SK-N-SH (cell line): ENCODE results near the gene GSG1. TPM values are rescaled to one million over a fixed set of nuclear protein-coding genes. Genes with fewer than 3 reads are reported as not detected.

ENCODE experiments used
- CTCF ChIA-PET: fragments of 300-600, 350-600 bp; formaldehyde crosslinking; extraction: SDS; loops from one replicate; lab custom pipeline; 2021; lab: Yijun Ruan, JAX
- POLR2A ChIA-PET: fragments of 350-600 bp; sonication (Branson Sonifier 250); formaldehyde crosslinking; extraction: SDS; loops from one replicate; lab custom pipeline; 2020; ENCODE audit warnings: antibody characterized with exemption, inconsistent platforms; lab: Yijun Ruan, JAX
- DNase-seq: peaks from one replicate; pipeline ENCODE4 v3.0.0; 2012
- H2AFZ ChIP-seq: fragments of 200-600 bp; sonication (generic); 2 replicates; pipeline ENCODE4 v1.8.1; 2016; ENCODE audit warnings: antibody characterized with exemption, mild to moderate bottlenecking, low read depth
- H3F3A ChIP-seq: fragments of 200-600 bp; sonication (generic); replicated peaks from 2 replicates; pipeline ENCODE3; 2016; ENCODE audit warnings: antibody characterized with exemption, mild to moderate bottlenecking; ENCODE audit not compliant: insufficient read depth
- H3K27ac ChIP-seq, 2 experiments: fragments of 200-500 bp in 1 of 2; fragments of 200-600 bp in 1 of 2; sonication (Bioruptor generic) in 1 of 2; sonication (generic), shearing (Covaris generic) in 1 of 2; 2 replicates each; pipeline versions ENCODE4 v1.5.1 to v1.6.1; 2014 to 2016; ENCODE audit warnings: low read depth in 2 of 2, inconsistent platforms in 1 of 2, low read length in 1 of 2, mild to moderate bottlenecking in 1 of 2, mixed read lengths in 1 of 2
- H3K27me3 ChIP-seq: fragments of 200-600 bp; sonication (generic), shearing (Covaris generic); 2 replicates; pipeline ENCODE4 v1.6.1; 2016; ENCODE audit warnings: mixed run types; ENCODE audit not compliant: insufficient read depth
- H3K36me3 ChIP-seq, 2 experiments: fragments of 200-500 bp in 1 of 2; fragments of 200-600 bp in 1 of 2; sonication (Bioruptor generic) in 1 of 2; sonication (generic) in 1 of 2; replicated peaks in 1 of 2; 2 replicates each; pipeline versions ENCODE3 to v1.5.1; 2014 to 2016; ENCODE audit warnings: low read length in 1 of 2, mild to moderate bottlenecking in 1 of 2; ENCODE audit not compliant: insufficient read depth in 2 of 2, control insufficient read depth in 1 of 2
- H3K4me1 ChIP-seq, 2 experiments: fragments of 200-500 bp in 1 of 2; fragments of 200-600 bp in 1 of 2; sonication (Bioruptor generic) in 1 of 2; sonication (generic), shearing (Covaris generic) in 1 of 2; 2 replicates each; pipeline versions ENCODE4 v1.5.1 to v1.6.1; 2014 to 2016; ENCODE audit warnings: low read depth in 1 of 2, low read length in 1 of 2, mixed run types in 1 of 2; ENCODE audit not compliant: insufficient read depth in 2 of 2, control insufficient read depth in 1 of 2
- H3K4me2 ChIP-seq: fragments of 200-600 bp; sonication (generic), shearing (Covaris generic); 2 replicates; pipeline ENCODE4 v1.6.1; 2017; ENCODE audit warnings: mixed run types
- H3K4me3 ChIP-seq, 2 experiments: fragments of 200-500 bp in 1 of 2; fragments of 200-600 bp in 1 of 2; sonication (Bioruptor generic) in 1 of 2; sonication (generic), shearing (Covaris generic) in 1 of 2; 2 replicates each; pipeline versions ENCODE4 v1.5.1 to v1.8.1; 2014 to 2016; ENCODE audit warnings: low read depth in 2 of 2, inconsistent platforms in 1 of 2, low read length in 1 of 2, mild to moderate bottlenecking in 1 of 2, mixed read lengths in 1 of 2, moderate library complexity in 1 of 2
- H3K79me2 ChIP-seq: fragments of 200-600 bp; sonication (generic); 2 replicates; pipeline ENCODE4 v1.8.1; 2017; ENCODE audit warnings: mild to moderate bottlenecking; ENCODE audit not compliant: insufficient read depth
- H3K9ac ChIP-seq: fragments of 200-600 bp; sonication (generic); 2 replicates; pipeline ENCODE4 v1.6.1; 2017; ENCODE audit warnings: mixed run types
- H3K9me2 ChIP-seq: fragments of 200-600 bp; sonication (generic); 2 replicates; pipeline ENCODE4 v1.6.1; 2017; ENCODE audit warnings: mixed run types
- H3K9me3 ChIP-seq: fragments of 200-600 bp; sonication (generic); 2 replicates; pipeline ENCODE4 v1.6.1; 2017; ENCODE audit warnings: mixed run types, mild to moderate bottlenecking, moderate library complexity
- H4K20me1 ChIP-seq: fragments of 200-600 bp; sonication (generic); 2 replicates; pipeline ENCODE4 v1.6.1; 2017; ENCODE audit warnings: mild to moderate bottlenecking, mixed run types; ENCODE audit not compliant: insufficient read depth
- ELF1 ChIP-seq: IDR thresholded peaks from 2 replicates; pipeline ENCODE4 v1.4.0; 2012
- EZH2phosphoT487 ChIP-seq: fragments of 200-600 bp; sonication (generic); IDR thresholded peaks from 2 replicates; pipeline ENCODE4 v1.6.1; 2017; ENCODE audit warnings: low read depth, mixed run types, mild to moderate bottlenecking, antibody characterized with exemption, moderate library complexity, borderline replicate concordance
- FOSL2 ChIP-seq: IDR thresholded peaks from 2 replicates; pipeline ENCODE4 v1.4.0; 2012; ENCODE audit warnings: low read depth, mild to moderate bottlenecking, moderate library complexity, borderline replicate concordance
- FOXJ3 ChIP-seq: sonication (generic); formaldehyde crosslinking; IDR thresholded peaks from 2 replicates; pipeline ENCODE4 v1.5.1; 2020; ENCODE audit warnings: mild to moderate bottlenecking, missing genetic modification reagents
- GABPA ChIP-seq: IDR thresholded peaks from 2 replicates; pipeline ENCODE4 v1.4.0; 2012; ENCODE audit warnings: low read depth, mild to moderate bottlenecking
- MXI1 ChIP-seq: IDR thresholded peaks from 2 replicates; pipeline ENCODE4 v1.6.1; 2012; ENCODE audit warnings: mild to moderate bottlenecking, low read depth, low read length, improper control_type of control experiment
- NRF1 ChIP-seq: IDR thresholded peaks from 2 replicates; pipeline ENCODE4 v1.6.1; 2012; ENCODE audit warnings: low read depth, mild to moderate bottlenecking, low read length
- POLR2AphosphoS5 ChIP-seq: IDR thresholded peaks from 2 replicates; pipeline ENCODE4 v1.6.1; 2012; ENCODE audit warnings: low read depth, low read length
- RFX5 ChIP-seq: IDR thresholded peaks from 2 replicates; pipeline ENCODE4 v1.6.1; 2012; ENCODE audit warnings: mild to moderate bottlenecking, improper control_type of control experiment, low read length
- SIN3A ChIP-seq: IDR thresholded peaks from 2 replicates; pipeline ENCODE4 v1.6.1; 2012; ENCODE audit warnings: low read depth, mild to moderate bottlenecking, low read length, moderate library complexity, borderline replicate concordance
- SMC3 ChIP-seq: IDR thresholded peaks from 2 replicates; pipeline ENCODE4 v1.6.1; 2012; ENCODE audit warnings: low read depth, low read length, improper control_type of control experiment
- TAF1 ChIP-seq: IDR thresholded peaks from 2 replicates; pipeline ENCODE4 v1.6.1; 2012; ENCODE audit warnings: low read depth, mild to moderate bottlenecking, low read length, moderate library complexity, borderline replicate concordance
- WGBS: methylation state at CpG from one replicate; pipeline ENCODE4 v1.1.6; 2017; ENCODE audit warnings: low lambda C conversion rate; 5-methylcytosine and 5-hydroxymethylcytosine counted together
- polyA plus RNA-seq, 3 experiments: library from polyadenylated mRNA; depleted of rRNA; stranded (reverse); fragments of >200 nt; gene quantifications; 2 replicates each; pipeline ENCODE4 v1.2.3, GENCODE V29; 2012
- TF ChIP-seq, protein P1 (sequence below): IDR thresholded peaks from 2 replicates; pipeline ENCODE4 v1.4.0; 2012; ENCODE audit warnings: low read depth, borderline replicate concordance
- TF ChIP-seq, protein P2 (sequence below): fragments of 150-350 bp; IDR thresholded peaks from 2 replicates; pipeline ENCODE4 v1.6.1; 2017; ENCODE audit warnings: antibody characterized with exemption, low read length, low read depth, borderline replicate concordance
- TF ChIP-seq, protein P3 (sequence below): IDR thresholded peaks from 2 replicates; pipeline ENCODE4 v1.4.0; 2012; ENCODE audit warnings: low read depth
- TF ChIP-seq, protein P4 (sequence below): IDR thresholded peaks from 2 replicates; pipeline ENCODE4; 2012

GSG1 gene
- polyA plus RNA-seq, 1 of the 3 experiments (the other 2 are of a cell fraction), result 0.39 TPM

DNA sequence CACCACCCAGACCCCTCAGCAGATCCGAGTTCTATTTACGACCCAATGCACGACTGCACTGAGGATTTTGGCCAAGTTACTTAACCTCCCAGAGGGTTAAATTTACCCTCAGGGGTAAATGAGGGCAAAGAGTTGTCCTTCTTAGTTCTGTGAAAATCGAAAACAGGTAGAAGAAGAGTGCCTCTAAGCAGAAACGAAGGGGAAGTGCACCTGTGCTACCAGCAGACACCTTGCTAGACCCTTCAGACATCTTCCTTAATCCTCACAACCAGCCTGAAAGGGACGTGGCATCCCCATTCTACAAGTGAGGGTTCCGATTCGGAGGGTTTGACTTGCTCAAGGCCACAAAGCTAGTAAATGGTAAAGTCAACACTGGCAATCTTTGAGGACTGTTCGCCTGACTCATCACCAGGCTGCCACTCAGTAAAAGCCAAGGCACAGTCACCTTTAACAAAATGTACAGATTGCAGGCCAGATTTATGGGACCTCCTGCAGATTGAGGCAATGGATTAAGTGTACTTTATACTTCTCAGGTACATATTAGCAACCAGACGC, 1.6 kb downstream of the GSG1 start:
- ChIA-PET POLR2A (interaction anchor here (0.7 kb wide), 1 partner anchor 110 kb away, joined by 3 read pairs; no protein-coding TSS in a partner anchor), CTCF (interaction anchor here (0.6 to 5.5 kb wide), 5 partner anchors 14 to 186 kb away, joined by 3 to 47 read pairs (median 4); no protein-coding TSS in a partner anchor)
- Histone ChIP-seq H3K79me2 (no peaks in the 10 kb centered on the region), H2AFZ (peak overlapping the region; percentile 1; the same call in 1 of the 2 replicates), H3K4me1 (peaks cover 14 to 51% of the 10 kb centered on the region in 2 experiments), H3K27ac (peak overlapping the region in 1 of 2 experiments; percentile 100; a peak in 2 of 4 replicates), H3F3A (peaks cover 51% of the 10 kb centered on the region), H3K4me3 (peak overlapping the region; percentile 44 to 58; a peak in 3 of 4 replicates), H3K4me2 (peak overlapping the region; percentile 85), H3K9me2 (no peaks in the 10 kb centered on the region), H3K9ac (peak overlapping the region; percentile 97), H4K20me1 (no peaks in the 10 kb centered on the region), H3K9me3 (no peaks in the 10 kb centered on the region), H3K27me3 (no peaks in the 10 kb centered on the region), H3K36me3 (peaks cover 0 to 3% of the 10 kb centered on the region in 2 experiments)
- WGBS, result 58% methylated on average over 10 of the region's 10 CpGs
- no peak for DNase-seq
- peak; percentile 24; the same call in 1 of the 2 replicates for TF ChIP-seq FOSL2
- no peak for TF ChIP-seq ELF1
- no peak for TF ChIP-seq FOXJ3 (CRISPR knock-in tag)
- TF ChIP-seq, protein P1, sequence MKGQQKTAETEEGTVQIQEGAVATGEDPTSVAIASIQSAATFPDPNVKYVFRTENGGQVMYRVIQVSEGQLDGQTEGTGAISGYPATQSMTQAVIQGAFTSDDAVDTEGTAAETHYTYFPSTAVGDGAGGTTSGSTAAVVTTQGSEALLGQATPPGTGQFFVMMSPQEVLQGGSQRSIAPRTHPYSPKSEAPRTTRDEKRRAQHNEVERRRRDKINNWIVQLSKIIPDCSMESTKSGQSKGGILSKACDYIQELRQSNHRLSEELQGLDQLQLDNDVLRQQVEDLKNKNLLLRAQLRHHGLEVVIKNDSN, result no peak
- TF ChIP-seq, all 33 proteins: peak for 1

DNA sequence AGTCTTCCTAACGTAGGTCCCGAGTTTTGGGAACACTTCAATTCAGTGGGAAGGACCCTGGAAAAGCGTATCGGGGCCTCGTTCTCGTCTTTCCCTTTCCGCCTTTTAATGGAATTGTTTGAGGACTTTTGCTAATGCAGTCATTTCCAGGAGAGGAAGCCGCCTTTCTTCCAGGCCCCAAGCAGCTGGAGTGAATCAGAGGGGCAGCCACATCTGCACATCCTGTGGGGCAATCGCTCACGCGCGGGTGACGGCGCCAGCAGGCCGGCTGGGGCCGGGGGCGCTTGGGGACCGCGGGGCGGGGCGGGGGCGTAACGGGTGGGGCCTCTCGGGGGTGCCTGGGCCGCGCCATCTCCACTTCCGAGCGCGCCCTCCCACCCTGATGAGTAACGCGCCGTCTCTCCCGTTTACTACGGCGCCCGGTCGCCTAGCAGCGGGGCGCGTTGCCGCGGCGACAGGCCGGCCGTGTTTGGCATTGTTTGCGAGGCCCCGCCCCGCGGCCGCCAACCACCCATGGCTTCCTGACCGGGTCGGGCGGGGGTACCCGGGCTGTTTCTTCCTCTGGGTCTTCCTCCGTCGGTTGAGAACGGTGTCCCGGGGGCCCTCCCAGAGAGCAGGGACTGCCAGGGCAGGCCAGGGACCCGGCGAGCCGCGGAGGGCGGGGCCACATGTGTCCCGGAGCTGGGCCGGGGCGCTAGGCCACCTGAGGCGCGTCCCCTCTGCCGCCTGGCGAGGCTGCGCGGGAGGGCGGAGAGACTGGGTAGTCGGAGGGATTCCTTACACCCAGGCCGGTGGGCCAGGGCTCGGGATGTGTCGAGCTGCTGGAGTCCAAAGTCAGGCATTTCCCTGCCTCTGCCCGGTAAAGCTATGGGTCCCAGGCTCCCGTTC, 2.3 kb downstream of the GSG1 start:
- Histone ChIP-seq H3K27ac (peak overlapping the region; percentile 71 to 100), H3K9ac (peak overlapping the region; percentile 97), H3K4me1 (peaks cover 14 to 55% of the 10 kb centered on the region in 2 experiments), H3K9me2 (no peaks in the 10 kb centered on the region), H3K9me3 (no peaks in the 10 kb centered on the region), H3K27me3 (no peaks in the 10 kb centered on the region), H3K4me3 (peak overlapping the region; percentile 55 to 58), H3K4me2 (peak overlapping the region; percentile 85), H2AFZ (peak overlapping the region; percentile 71; the same call in 1 of the 2 replicates), H3F3A (peaks cover 52% of the 10 kb centered on the region), H4K20me1 (no peaks in the 10 kb centered on the region), H3K79me2 (no peaks in the 10 kb centered on the region), H3K36me3 (peaks cover 0 to 3% of the 10 kb centered on the region in 2 experiments)
- ChIA-PET CTCF (interaction anchor here (0.8 to 5.5 kb wide), 5 partner anchors 21 to 111 kb away, joined by 3 to 47 read pairs (median 5); partner anchors contain the start of gene FAM234B), POLR2A (interaction anchor here (0.7 kb wide), 1 partner anchor 111 kb away, joined by 3 read pairs; no protein-coding TSS in a partner anchor)
- DNase-seq, result peak; percentile 93
- WGBS, result 11% methylated on average over 13 of the region's 79 CpGs
- TF ChIP-seq FOSL2 (peak; percentile 46; the same call in 1 of the 2 replicates), NRF1 (no peak), POLR2AphosphoS5 (peak; percentile 35; the same call in 1 of the 2 replicates), MXI1 (peak; percentile 97), TAF1 (peak; percentile 43; the same call in 1 of the 2 replicates), SIN3A (peak; percentile 71; the same call in 1 of the 2 replicates), EZH2phosphoT487 (no peak), RFX5 (no peak), FOXJ3 (CRISPR knock-in tag) (no peak), SMC3 (no peak), GABPA (no peak), ELF1 (no peak)
- TF ChIP-seq, protein P2, sequence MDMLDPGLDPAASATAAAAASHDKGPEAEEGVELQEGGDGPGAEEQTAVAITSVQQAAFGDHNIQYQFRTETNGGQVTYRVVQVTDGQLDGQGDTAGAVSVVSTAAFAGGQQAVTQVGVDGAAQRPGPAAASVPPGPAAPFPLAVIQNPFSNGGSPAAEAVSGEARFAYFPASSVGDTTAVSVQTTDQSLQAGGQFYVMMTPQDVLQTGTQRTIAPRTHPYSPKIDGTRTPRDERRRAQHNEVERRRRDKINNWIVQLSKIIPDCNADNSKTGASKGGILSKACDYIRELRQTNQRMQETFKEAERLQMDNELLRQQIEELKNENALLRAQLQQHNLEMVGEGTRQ, result no peak
- TF ChIP-seq, protein P3, sequence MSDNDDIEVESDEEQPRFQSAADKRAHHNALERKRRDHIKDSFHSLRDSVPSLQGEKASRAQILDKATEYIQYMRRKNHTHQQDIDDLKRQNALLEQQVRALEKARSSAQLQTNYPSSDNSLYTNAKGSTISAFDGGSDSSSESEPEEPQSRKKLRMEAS, result 0 out of 2 replicates have a peak, but pooled peaks have one; percentile 20
- TF ChIP-seq, protein P4, sequence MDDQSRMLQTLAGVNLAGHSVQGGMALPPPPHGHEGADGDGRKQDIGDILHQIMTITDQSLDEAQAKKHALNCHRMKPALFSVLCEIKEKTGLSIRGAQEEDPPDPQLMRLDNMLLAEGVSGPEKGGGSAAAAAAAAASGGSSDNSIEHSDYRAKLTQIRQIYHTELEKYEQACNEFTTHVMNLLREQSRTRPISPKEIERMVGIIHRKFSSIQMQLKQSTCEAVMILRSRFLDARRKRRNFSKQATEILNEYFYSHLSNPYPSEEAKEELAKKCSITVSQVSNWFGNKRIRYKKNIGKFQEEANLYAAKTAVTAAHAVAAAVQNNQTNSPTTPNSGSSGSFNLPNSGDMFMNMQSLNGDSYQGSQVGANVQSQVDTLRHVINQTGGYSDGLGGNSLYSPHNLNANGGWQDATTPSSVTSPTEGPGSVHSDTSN, result peak; percentile 54
